H1 (cell line): ENCODE measurements around the gene SLC66A2. TPM values are rescaled to one million over a fixed set of nuclear protein-coding genes. Genes with fewer than 3 reads are reported as not detected.

ENCODE experiments used
- CTCF ChIA-PET: fragments of 300-600 bp; sonication (Branson Sonifier 250); formaldehyde crosslinking; loops from one replicate; lab custom pipeline; 2021; ENCODE audit not compliant: partially characterized antibody; lab: Charles Lee
- POLR2A ChIA-PET: fragments of 300-600 bp; sonication (Branson Sonifier 250); formaldehyde crosslinking; loops from one replicate; lab custom pipeline; 2021; ENCODE audit warnings: inconsistent platforms; ENCODE audit not compliant: partially characterized antibody; lab: Charles Lee
- DNase-seq, 2 experiments: peaks; one replicate each; pipeline versions ENCODE4 v3.0.0 to v3.0.0-alpha.2; 2010 to 2022; ENCODE audit warnings: low spot score in 2 of 2, low read depth in 1 of 2, mixed read lengths in 1 of 2
- FAIRE-seq: peaks from 2 replicates; lab custom pipeline; 2011; peaks lifted over from hg19 to GRCh38; lab: Jason Lieb, UNC
- H2AFZ ChIP-seq: 2 replicates; pipeline ENCODE4 v1.8.1; 2012; ENCODE audit warnings: low read length, inconsistent platforms
- H2AK5ac ChIP-seq: 2 replicates; pipeline ENCODE4 v1.6.1; 2013; ENCODE audit warnings: low read depth, low read length
- H2BK120ac ChIP-seq: replicated peaks from 2 replicates; pipeline ENCODE3; 2013; ENCODE audit warnings: low read depth, low read length, inconsistent platforms
- H2BK12ac ChIP-seq: 2 replicates; pipeline ENCODE4 v1.6.1; 2013; ENCODE audit warnings: low read depth, low read length
- H2BK15ac ChIP-seq: 2 replicates; pipeline ENCODE4 v1.6.1; 2013; ENCODE audit warnings: low read length
- H2BK20ac ChIP-seq: 2 replicates; pipeline ENCODE4 v1.6.1; 2013; ENCODE audit warnings: low read length
- H2BK5ac ChIP-seq: 2 replicates; pipeline ENCODE4 v1.6.1; 2013; ENCODE audit warnings: low read depth, low read length
- H3K14ac ChIP-seq: 2 replicates; pipeline ENCODE4 v1.6.1; 2013; ENCODE audit warnings: inconsistent platforms; ENCODE audit not compliant: insufficient read length
- H3K18ac ChIP-seq: 2 replicates; pipeline ENCODE4 v1.6.1; 2013; ENCODE audit warnings: low read length; ENCODE audit errors: extremely low read depth
- H3K23ac ChIP-seq: 2 replicates; pipeline ENCODE4 v1.6.1; 2013; ENCODE audit warnings: inconsistent platforms; ENCODE audit not compliant: insufficient read length
- H3K23me2 ChIP-seq: 2 replicates; pipeline ENCODE4 v1.6.1; 2013; ENCODE audit warnings: low read depth, low read length
- H3K27ac ChIP-seq: 2 replicates; pipeline ENCODE4 v1.6.1; 2011; ENCODE audit warnings: low read depth, low read length, inconsistent platforms
- H3K27me3 ChIP-seq, 4 experiments: replicated peaks in 1 of 4; 1 replicate in 1 of 4; 2 replicates in 3 of 4; pipeline versions ENCODE4 v1.6.1 to v1.8.1; 2011 to 2013; ENCODE audit warnings: low read length in 3 of 4, mild to moderate bottlenecking in 3 of 4, inconsistent platforms in 2 of 4, mixed read lengths in 2 of 4, moderate library complexity in 1 of 4; ENCODE audit not compliant: control insufficient read depth in 3 of 4, insufficient read depth in 3 of 4; ENCODE audit errors: extremely low read depth in 1 of 4
- H3K36me3 ChIP-seq, 4 experiments: 2 replicates each; pipeline versions ENCODE4 v1.6.1 to v1.8.1; 2011 to 2013; ENCODE audit warnings: mild to moderate bottlenecking in 4 of 4, low read length in 3 of 4, moderate library complexity in 2 of 4, control low read depth in 1 of 4, inconsistent platforms in 1 of 4; ENCODE audit not compliant: insufficient read depth in 4 of 4, control insufficient read depth in 2 of 4
- H3K4ac ChIP-seq: replicated peaks from 2 replicates; pipeline ENCODE3; 2013; ENCODE audit warnings: low read length, low read depth, mixed read lengths, inconsistent platforms; ENCODE audit not compliant: insufficient read length
- H3K4me1 ChIP-seq, 4 experiments: replicated peaks in 1 of 4; 1 replicate in 1 of 4; 2 replicates in 3 of 4; pipeline versions ENCODE4 v1.6.1 to v1.8.1; 2011 to 2013; ENCODE audit warnings: low read length in 3 of 4, inconsistent platforms in 2 of 4, mixed read lengths in 1 of 4; ENCODE audit not compliant: insufficient read depth in 4 of 4, control insufficient read depth in 3 of 4
- H3K4me2 ChIP-seq, 2 experiments: 2 replicates each; pipeline versions ENCODE4 v1.6.1 to v1.8.1; 2011 to 2013; ENCODE audit warnings: low read depth in 2 of 2, low read length in 2 of 2, control low read depth in 1 of 2, inconsistent platforms in 1 of 2, mild to moderate bottlenecking in 1 of 2; ENCODE audit not compliant: insufficient read depth in 1 of 2
- H3K4me3 ChIP-seq, 4 experiments: fragments of 200-600, 300-600 bp in 1 of 4; sonication (generic), shearing (Covaris generic), sonication (Bioruptor Twin) in 1 of 4; 2 replicates each; pipeline versions ENCODE4 v1.5.1 to v1.8.1; 2011 to 2016; ENCODE audit warnings: low read length in 4 of 4, low read depth in 3 of 4, control low read depth in 2 of 4, inconsistent platforms in 2 of 4, mild to moderate bottlenecking in 2 of 4, mixed read lengths in 1 of 4, moderate library complexity in 1 of 4; ENCODE audit not compliant: insufficient read depth in 2 of 4; ENCODE audit errors: extremely low read depth in 1 of 4
- H3K56ac ChIP-seq: replicated peaks from 2 replicates; pipeline ENCODE3; 2013; ENCODE audit warnings: low read depth, mild to moderate bottlenecking, mixed read lengths, low read length, inconsistent platforms; ENCODE audit not compliant: insufficient read length
- H3K79me1 ChIP-seq: 2 replicates; pipeline ENCODE4 v1.6.1; 2013; ENCODE audit warnings: low read depth, low read length, control low read depth
- H3K79me2 ChIP-seq, 2 experiments: 2 replicates each; pipeline versions ENCODE4 v1.6.1 to v1.8.1; 2012 to 2013; ENCODE audit warnings: low read length in 2 of 2, mild to moderate bottlenecking in 2 of 2, inconsistent platforms in 1 of 2; ENCODE audit not compliant: insufficient read depth in 2 of 2, control insufficient read depth in 1 of 2
- H3K9ac ChIP-seq, 4 experiments: replicated peaks in 1 of 4; 1 replicate in 1 of 4; 2 replicates in 3 of 4; pipeline versions ENCODE4 v1.6.1 to v1.8.1; 2011 to 2013; ENCODE audit warnings: low read depth in 3 of 4, low read length in 3 of 4, control low read depth in 2 of 4, mild to moderate bottlenecking in 2 of 4, moderate library complexity in 2 of 4, inconsistent platforms in 1 of 4; ENCODE audit errors: extremely low read depth in 1 of 4
- H3K9me3 ChIP-seq, 2 experiments: 2 replicates each; pipeline versions ENCODE4 v1.6.1 to v1.8.1; 2012 to 2013; ENCODE audit warnings: mild to moderate bottlenecking in 2 of 2, moderate library complexity in 2 of 2, control low read depth in 1 of 2, inconsistent platforms in 1 of 2, low read depth in 1 of 2, low read length in 1 of 2, mixed read lengths in 1 of 2; ENCODE audit not compliant: insufficient read depth in 2 of 2
- H4K20me1 ChIP-seq, 2 experiments: replicated peaks in 1 of 2; 2 replicates each; pipeline versions ENCODE3 to v1.8.1; 2011 to 2013; ENCODE audit warnings: inconsistent platforms in 2 of 2, low read length in 2 of 2, mild to moderate bottlenecking in 1 of 2; ENCODE audit not compliant: insufficient read depth in 2 of 2, control insufficient read depth in 1 of 2
- H4K5ac ChIP-seq: 2 replicates; pipeline ENCODE4 v1.6.1; 2013; ENCODE audit warnings: low read length, low read depth, mixed read lengths, inconsistent platforms; ENCODE audit not compliant: insufficient read length
- H4K8ac ChIP-seq: 2 replicates; pipeline ENCODE4 v1.8.0; 2013; ENCODE audit warnings: mild to moderate bottlenecking, moderate library complexity, low read length, inconsistent platforms; ENCODE audit not compliant: insufficient read depth; ENCODE audit errors: extremely low read depth
- H4K91ac ChIP-seq: replicated peaks from 2 replicates; pipeline ENCODE3; 2013; ENCODE audit warnings: low read length, mixed read lengths, inconsistent platforms; ENCODE audit not compliant: insufficient read length
- ASH2L ChIP-seq: fragments of 200-600, 300-600 bp; sonication (generic); IDR thresholded peaks from one replicate; pipeline ENCODE4 v1.7.1; 2017; ENCODE audit warnings: low read length
- CREB1 ChIP-seq: IDR thresholded peaks from 2 replicates; pipeline ENCODE4 v1.6.1; 2012; ENCODE audit warnings: inconsistent platforms
- EP300 ChIP-seq, 2 experiments: IDR thresholded peaks; 1 replicate in 1 of 2; 2 replicates in 1 of 2; pipeline ENCODE4 v1.6.1; 2011 to 2012; ENCODE audit warnings: low read depth in 2 of 2, low read length in 2 of 2, mild to moderate bottlenecking in 2 of 2, borderline replicate concordance in 1 of 2, inconsistent platforms in 1 of 2, moderate library complexity in 1 of 2
- FOSL1 ChIP-seq: IDR thresholded peaks from 2 replicates; pipeline ENCODE4 v1.6.1; 2011; ENCODE audit warnings: mild to moderate bottlenecking, low read depth, low read length, moderate library complexity; ENCODE audit not compliant: insufficient read depth
- GABPA ChIP-seq: IDR thresholded peaks from 2 replicates; pipeline ENCODE4 v1.6.1; 2011; ENCODE audit warnings: mild to moderate bottlenecking, low read length, moderate library complexity, borderline replicate concordance; ENCODE audit not compliant: insufficient read depth
- JUN ChIP-seq: IDR thresholded peaks from 2 replicates; pipeline ENCODE4 v1.6.1; 2011; ENCODE audit warnings: low read depth, mild to moderate bottlenecking, improper control_type of control experiment, low read length
- JUND ChIP-seq: IDR thresholded peaks from 2 replicates; pipeline ENCODE4 v1.6.1; 2011; ENCODE audit warnings: mild to moderate bottlenecking, improper control_type of control experiment, low read length
- PHF8 ChIP-seq: fragments of 200-600 bp; sonication (generic); conservative IDR thresholded peaks from 2 replicates; pipeline ENCODE4 v1.7.1; 2012; ENCODE audit warnings: low read depth, mild to moderate bottlenecking, inconsistent platforms, low read length, moderate library complexity
- RFX5 ChIP-seq: IDR thresholded peaks from 2 replicates; pipeline ENCODE4 v1.6.1; 2011; ENCODE audit warnings: low read depth, low read length, improper control_type of control experiment, borderline replicate concordance
- SIN3A ChIP-seq, 2 experiments: IDR thresholded peaks in 1 of 2; conservative IDR thresholded peaks in 1 of 2; 2 replicates each; pipeline ENCODE4 v1.6.1; 2011 to 2012; ENCODE audit warnings: low read length in 2 of 2, improper control_type of control experiment in 1 of 2, low read depth in 1 of 2, mild to moderate bottlenecking in 1 of 2
- SIRT6 ChIP-seq: IDR thresholded peaks from one replicate; pipeline ENCODE4 v1.7.1; 2012; ENCODE audit warnings: low read length, inconsistent platforms
- SUZ12 ChIP-seq: fragments of 200-600 bp; sonication (generic); IDR thresholded peaks from 2 replicates; pipeline ENCODE4 v1.6.1; 2012; ENCODE audit warnings: mild to moderate bottlenecking, inconsistent platforms, low read length, moderate library complexity, mixed read lengths
- WGBS, 2 experiments: shearing (Covaris generic) in 1 of 2; methylation state at CpG; one replicate each; pipeline versions ENCODE4 v1.1.6 to v1.1.7; 2013 to 2015; ENCODE audit warnings: low lambda C conversion rate in 2 of 2, mixed read lengths in 2 of 2, inconsistent platforms in 1 of 2, low coverage in 1 of 2, missing lambda C conversion rate in 1 of 2; ENCODE audit not compliant: insufficient replicate concordance in 2 of 2, insufficient coverage in 1 of 2, insufficient read length in 1 of 2; ENCODE audit errors: extremely low coverage in 1 of 2, missing lambda C conversion rate in 1 of 2; 5-methylcytosine and 5-hydroxymethylcytosine counted together
- polyA plus RNA-seq, 7 experiments: library from polyadenylated mRNA; depleted of rRNA in 3 of 7; stranded (reverse) in 5 of 7; unstranded in 2 of 7; fragments of >200 nt in 5 of 7; fragments of 200-250 nt in 2 of 7; gene quantifications; 1 replicate in 5 of 7; 2 replicates in 1 of 7; 4 replicates in 1 of 7; pipeline versions ENCODE4 v1.2.1 to v1.2.3, GENCODE V29; 2011 to 2013; ENCODE audit warnings: missing spikeins in 2 of 7, mixed read lengths in 2 of 7
- total RNA-seq: library from RNA; stranded (reverse); fragmentation: NEBNext Ultra II Directional; extraction: Animal tissue kit (Norgen Biotek cat#: 25700); gene quantifications from 2 replicates; pipeline ENCODE4 v1.2.1, GENCODE V29; 2021

SLC66A2 gene
- total and polyA plus RNA-seq, 2 of the 8 experiments (the other 6 are each of a cell fraction or from before 2014, with no cell fraction given) = 15.0 to 18.9 TPM

DNA sequence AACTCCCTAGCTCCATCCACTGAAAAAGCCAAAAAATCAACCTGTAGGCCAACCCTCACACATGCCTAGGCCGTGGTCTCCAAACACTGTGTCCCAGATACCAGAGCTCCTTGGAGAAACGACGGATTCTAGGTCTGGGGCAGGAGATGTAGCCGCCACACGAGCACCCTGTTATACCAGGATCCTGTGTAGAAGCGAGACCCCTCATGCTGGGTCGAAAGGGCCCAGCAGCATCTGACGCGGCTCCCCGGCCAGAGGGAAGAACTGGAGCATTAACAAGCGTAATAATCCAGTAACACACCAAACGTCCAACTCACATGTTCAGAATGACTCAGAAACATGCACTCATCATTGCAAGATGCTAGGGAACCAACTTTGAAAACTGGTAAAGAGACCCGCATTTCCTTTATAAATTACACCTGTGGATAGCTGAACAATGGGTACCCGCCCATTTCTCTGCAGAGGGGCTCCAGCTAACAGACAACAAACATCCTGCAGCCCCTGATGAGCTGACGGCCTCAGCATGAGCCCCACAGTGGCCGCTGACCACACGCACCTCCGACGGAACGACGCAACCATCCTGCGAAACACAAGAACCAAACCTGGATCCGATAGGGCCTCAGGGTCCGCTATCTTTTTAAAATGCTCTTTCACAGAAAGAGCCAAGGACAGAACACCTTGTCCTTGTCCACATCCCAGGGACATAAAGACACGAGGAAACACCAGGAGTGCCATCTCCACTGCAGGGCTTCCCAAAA, 14.2 kb downstream of the SLC66A2 start:
- no peak for DNase-seq
- Histone ChIP-seq H3K18ac (no peak overlapping the region), H3K27ac (no peak overlapping the region), H3K4me1 (no peaks in the 10 kb centered on the region), H2BK5ac (no peak overlapping the region), H2AK5ac (no peak overlapping the region), H3K14ac (no peak overlapping the region), H2BK20ac (no peak overlapping the region), H3K79me2 (peaks cover 0 to 8% of the 10 kb centered on the region in 2 experiments; a peak in 2 of 4 replicates), H4K8ac (no peak overlapping the region; the same call in 1 of the 2 replicates), H2BK15ac (no peak overlapping the region), H3K27me3 (no peaks in the 10 kb centered on the region; a peak in 1 of 7 replicates), H3K4ac (no peak overlapping the region), H2BK12ac (no peak overlapping the region), H3K36me3 (no peaks in the 10 kb centered on the region), H3K56ac (no peak overlapping the region), H3K23me2 (no peaks in the 10 kb centered on the region), H3K9me3 (no peaks in the 10 kb centered on the region), H3K4me3 (no peak overlapping the region), H4K20me1 (peaks cover 0 to 8% of the 10 kb centered on the region in 2 experiments), H3K23ac (no peak overlapping the region), H3K9ac (no peak overlapping the region), H4K5ac (no peak overlapping the region), H3K4me2 (no peak overlapping the region), H2BK120ac (no peak overlapping the region), H2AFZ (no peak overlapping the region), H4K91ac (no peak overlapping the region), H3K79me1 (peaks cover 5% of the 10 kb centered on the region)
- ChIA-PET POLR2A (interaction anchor here (0.6 to 1.6 kb wide), 2 partner anchors 18 to 55 kb away, joined by 3 to 4 read pairs; no protein-coding TSS in a partner anchor), CTCF (interaction anchor here (0.8 to 3.2 kb wide), 5 partner anchors 11 to 133 kb away, joined by 3 to 15 read pairs (median 3); no protein-coding TSS in a partner anchor)
- no peak for FAIRE-seq
- WGBS, 2 experiments = 92% methylated on average over 25 of the region's 25 CpGs; no CpG with 5 or more reads in 1 of the 2 experiments
- no peak for TF ChIP-seq FOSL1
- no peak for TF ChIP-seq RFX5
- no peak for TF ChIP-seq EP300 (IDR thresholded peaks at IDR 0.05; ENCODE audit: borderline replicate concordance in 1 of 2, low read depth in 2 of 2, low read length in 2 of 2)
- TF ChIP-seq JUN = no peak
- TF ChIP-seq JUND = no peak
- TF ChIP-seq CREB1 = no peak
- no peak for TF ChIP-seq GABPA
- TF ChIP-seq SUZ12 = no peak
- no peak for TF ChIP-seq ASH2L
- no peak for TF ChIP-seq SIN3A (conservative IDR thresholded peaks at IDR 0.05 in 1 of 2, IDR thresholded peaks at IDR 0.05 in 1 of 2; ENCODE audit: low read depth in 1 of 2, low read length in 2 of 2)
- TF ChIP-seq SIRT6 = no peak
- TF ChIP-seq PHF8 = no peak
